GM06990 (cell line): ENCODE data around the gene GOLPH3.

Source experiments
- DNase-seq: peaks from one replicate; pipeline ENCODE4 v3.0.0-alpha.2; 2011; ENCODE audit not compliant: insufficient read length; ENCODE audit errors: extremely low read depth
- H3K27me3 ChIP-seq: replicated peaks from 2 replicates; pipeline ENCODE4 v1.6.0; 2011; ENCODE audit warnings: low read length; ENCODE audit not compliant: control insufficient read depth, insufficient read depth
- H3K36me3 ChIP-seq: 2 replicates; pipeline ENCODE4 v1.5.1; 2011; ENCODE audit warnings: low read length; ENCODE audit not compliant: control insufficient read depth, insufficient read depth
- H3K4me3 ChIP-seq: replicated peaks from 2 replicates; pipeline ENCODE4 v1.5.1; 2011; ENCODE audit warnings: low read depth, mild to moderate bottlenecking, control low read depth, low read length
- CTCF ChIP-seq: IDR thresholded peaks from 2 replicates; pipeline ENCODE4 v1.5.1; 2011; ENCODE audit warnings: low read length, control low read depth, mild to moderate bottlenecking, inconsistent platforms; ENCODE audit not compliant: insufficient read depth, poor library complexity, severe bottlenecking

Gene GOLPH3

GRCh38 chr5:32099486-32100035 is 74.6 kb downstream of the GOLPH3 start:
- Histone ChIP-seq H3K4me3 (no peak overlapping the region), H3K36me3 (peaks cover 16% of the 10 kb centered on the region), H3K27me3 (no peaks in the 10 kb centered on the region)
- TF ChIP-seq CTCF = no peak
- no peak for DNase-seq

- Histone ChIP-seq H3K36me3 (peaks cover 16% of the 10 kb centered on the region), H3K4me3 (no peak overlapping the region), H3K27me3 (no peaks in the 10 kb centered on the region)
- TF ChIP-seq CTCF = no peak
- DNase-seq = no peak
These were observed 75.2 kb downstream of the GOLPH3 start for GRCh38 chr5:32098890-32099310.

DNA sequence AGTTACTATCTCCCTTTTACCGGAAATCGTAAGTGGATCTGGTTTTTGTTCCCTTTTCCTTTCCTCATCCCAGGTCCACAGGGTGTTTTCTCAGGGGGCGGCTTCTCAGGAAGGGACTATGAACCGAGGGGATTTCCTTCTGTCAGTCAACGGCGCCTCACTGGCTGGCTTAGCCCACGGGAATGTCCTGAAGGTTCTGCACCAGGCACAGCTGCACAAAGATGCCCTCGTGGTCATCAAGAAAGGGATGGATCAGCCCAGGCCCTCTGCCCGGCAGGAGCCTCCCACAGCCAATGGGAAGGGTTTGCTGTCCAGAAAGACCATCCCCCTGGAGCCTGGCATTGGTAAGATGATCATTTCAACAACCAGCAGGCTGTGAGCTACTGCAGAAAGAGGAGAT is 75.8 kb downstream of the GOLPH3 start:
- no peak for TF ChIP-seq CTCF
- no peak overlapping the region for H3K4me3 ChIP-seq
- H3K27me3 ChIP-seq = no peaks in the 10 kb centered on the region
- no peak for DNase-seq
- H3K36me3 ChIP-seq = peaks cover 11% of the 10 kb centered on the region

DNA sequence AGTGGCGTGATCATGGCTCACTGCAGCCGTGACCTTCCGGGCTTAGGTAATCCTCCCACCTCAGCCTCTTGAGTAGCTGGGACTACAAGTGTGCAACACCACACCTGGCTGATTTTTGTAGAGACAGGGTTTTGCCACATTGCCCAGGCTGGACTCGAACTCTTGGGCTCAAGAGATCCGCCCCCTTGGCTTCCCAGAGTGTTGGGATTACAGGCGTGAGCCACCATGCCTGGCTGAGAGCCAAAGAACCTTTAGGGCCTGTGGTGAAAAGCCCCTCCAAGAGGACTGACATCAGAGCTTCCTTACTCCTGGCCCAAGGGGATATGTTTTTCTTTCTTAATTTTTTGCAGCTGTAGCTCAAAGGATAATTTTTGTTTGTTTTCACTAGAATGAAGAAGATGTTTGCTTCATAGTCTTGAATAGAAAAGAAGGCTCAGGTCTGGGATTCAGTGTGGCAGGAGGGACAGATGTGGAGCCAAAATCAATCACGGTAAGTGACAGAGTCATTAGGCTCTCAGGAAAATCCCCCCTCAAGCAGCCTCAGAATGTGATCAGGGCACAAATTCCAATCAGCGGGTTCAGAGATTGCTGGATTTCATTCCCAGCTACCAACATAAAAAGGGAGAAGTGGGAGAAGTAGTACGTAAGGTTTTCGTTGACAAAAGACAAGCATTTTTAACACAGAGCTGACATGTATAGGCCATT is 77.1 kb downstream of the GOLPH3 start:
- TF ChIP-seq CTCF = no peak
- no peak for DNase-seq
- no peaks in the 10 kb centered on the region for H3K27me3 ChIP-seq
- no peak overlapping the region for H3K4me3 ChIP-seq
- H3K36me3 ChIP-seq = peaks cover 8% of the 10 kb centered on the region

DNA sequence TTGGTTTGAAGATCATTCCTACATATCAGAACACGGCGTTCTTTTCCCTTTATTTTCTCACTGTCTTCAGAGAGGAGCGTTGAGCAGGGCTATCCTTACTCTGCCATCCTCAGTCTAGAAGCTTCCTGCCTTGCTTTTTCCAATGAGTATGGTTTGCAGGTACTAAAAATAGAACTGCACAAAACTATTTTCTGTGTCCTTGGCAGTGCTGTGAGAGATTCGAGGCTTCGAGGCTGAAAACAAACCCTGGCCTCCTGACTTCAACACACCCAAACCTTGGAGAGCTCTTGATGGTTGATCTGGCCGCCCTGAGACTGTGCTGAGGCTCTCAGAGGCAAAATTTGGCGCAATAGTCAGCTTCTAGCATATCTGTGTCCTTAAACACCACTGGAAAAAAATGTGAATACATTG is 78.9 kb downstream of the GOLPH3 start:
- Histone ChIP-seq H3K36me3 (peaks cover 3% of the 10 kb centered on the region), H3K27me3 (no peaks in the 10 kb centered on the region), H3K4me3 (no peak overlapping the region)
- no peak for DNase-seq
- no peak for TF ChIP-seq CTCF
